ENCODE results near the gene PRLR. TPM values are rescaled to one million over a fixed set of nuclear protein-coding genes. Genes with fewer than 3 reads are reported as not detected.

The PRLR gene
- total and polyA plus RNA-seq, 2 experiments from 2014 or later = 21.8 to 99.8 TPM

- Histone ChIP-seq H3K79me2 (peaks cover 21% of the 10 kb centered on the region), H3K27ac (peak overlapping the region; percentile 23), H3K27me3 (no peaks in the 10 kb centered on the region), H3K9me2 (replicated peaks; ENCODE audit: insufficient read depth) (no peaks in the 10 kb centered on the region), H3K4me1 (ENCODE audit: insufficient read depth) (peaks cover 6% of the 10 kb centered on the region), H3K9me3 (ENCODE audit: low read depth) (no peaks in the 10 kb centered on the region), H4K20me1 (ENCODE audit: insufficient read depth, poor library complexity, severe bottlenecking) (peaks cover 4% of the 10 kb centered on the region), H3K36me3 (replicated peaks; ENCODE audit: insufficient read depth, low read depth) (no peaks in the 10 kb centered on the region), H3K4me3 (no peak overlapping the region), H2AFZ (no peak overlapping the region), H3K4me2 (no peak overlapping the region)
- no peak for TF ChIP-seq EZH2phosphoT487 (IDR thresholded peaks at IDR 0.05; ENCODE audit: low read depth, severe bottlenecking, unreplicated experiment)
- TF ChIP-seq EZH2 (IDR thresholded peaks at IDR 0.05; ENCODE audit: borderline replicate concordance) = no peak
- no peak for TF ChIP-seq CTCF (IDR thresholded peaks at IDR 0.05; ENCODE audit: poor library complexity)
- no peak for DNase-seq (ENCODE audit: low spot score)
- WGBS (ENCODE audit: low lambda C conversion rate, missing lambda C conversion rate) = 85% methylated on average over 4 of the region's 4 CpGs
Observed at GRCh38 chr5:35171991-35172390, 58.3 kb downstream of the PRLR start.

- H3K9me3 ChIP-seq (ENCODE audit: low read depth) = no peaks in the 10 kb centered on the region
- H3K4me3 ChIP-seq = no peak overlapping the region
- H4K20me1 ChIP-seq (ENCODE audit: insufficient read depth, poor library complexity, severe bottlenecking) = peaks cover 4% of the 10 kb centered on the region
- no peak overlapping the region for H2AFZ ChIP-seq
- DNase-seq (ENCODE audit: low spot score) = no peak
- H3K27ac ChIP-seq = no peak overlapping the region
- peaks cover 24% of the 10 kb centered on the region for H3K79me2 ChIP-seq
- H3K9me2 ChIP-seq (replicated peaks; ENCODE audit: insufficient read depth) = no peaks in the 10 kb centered on the region
- TF ChIP-seq EZH2 (IDR thresholded peaks at IDR 0.05; ENCODE audit: borderline replicate concordance) = no peak
- no peak for TF ChIP-seq EZH2phosphoT487 (IDR thresholded peaks at IDR 0.05; ENCODE audit: low read depth, severe bottlenecking, unreplicated experiment)
- TF ChIP-seq CTCF (IDR thresholded peaks at IDR 0.05; ENCODE audit: poor library complexity) = no peak
- H3K4me2 ChIP-seq = no peak overlapping the region
- H3K36me3 ChIP-seq (replicated peaks; ENCODE audit: insufficient read depth, low read depth) = no peaks in the 10 kb centered on the region
- peaks cover 6% of the 10 kb centered on the region for H3K4me1 ChIP-seq (ENCODE audit: insufficient read depth)
- no peaks in the 10 kb centered on the region for H3K27me3 ChIP-seq
Observed at GRCh38 chr5:35171078-35171477, 59.2 kb downstream of the PRLR start.

GRCh38 chr5:35166043-35166442, 64.2 kb downstream of the PRLR start:
- DNase-seq (ENCODE audit: low spot score) = no peak
- H3K4me2 ChIP-seq = no peak overlapping the region
- TF ChIP-seq EZH2phosphoT487 (IDR thresholded peaks at IDR 0.05; ENCODE audit: low read depth, severe bottlenecking, unreplicated experiment) = no peak
- TF ChIP-seq EZH2 (IDR thresholded peaks at IDR 0.05; ENCODE audit: borderline replicate concordance) = no peak
- TF ChIP-seq CTCF (IDR thresholded peaks at IDR 0.05; ENCODE audit: poor library complexity) = no peak
- no peak overlapping the region for H3K4me3 ChIP-seq
- H3K4me1 ChIP-seq (ENCODE audit: insufficient read depth) = no peaks in the 10 kb centered on the region
- H3K36me3 ChIP-seq (replicated peaks; ENCODE audit: insufficient read depth, low read depth) = no peaks in the 10 kb centered on the region
- no peak overlapping the region for H2AFZ ChIP-seq
- WGBS (ENCODE audit: low lambda C conversion rate, missing lambda C conversion rate) = 100% methylated on average over 1 of the region's 1 CpG
- no peaks in the 10 kb centered on the region for H3K9me2 ChIP-seq (replicated peaks; ENCODE audit: insufficient read depth)
- no peaks in the 10 kb centered on the region for H3K27me3 ChIP-seq
- H3K27ac ChIP-seq = no peak overlapping the region
- H4K20me1 ChIP-seq (ENCODE audit: insufficient read depth, poor library complexity, severe bottlenecking) = peaks cover 4% of the 10 kb centered on the region
- H3K79me2 ChIP-seq = peaks cover 38% of the 10 kb centered on the region
- no peaks in the 10 kb centered on the region for H3K9me3 ChIP-seq (ENCODE audit: low read depth)

Measured in hepatocyte (in vitro differentiated cells).